Limb (tissue), 2 donors: ENCODE results near the gene SFRP4.

Experiments used
- DNase-seq, 2 donors: peaks; one replicate each; pipeline ENCODE4 v3.0.0-alpha.2; 2016; ENCODE audit errors: extremely low spot score in 2 of 2

The SFRP4 gene

DNA sequence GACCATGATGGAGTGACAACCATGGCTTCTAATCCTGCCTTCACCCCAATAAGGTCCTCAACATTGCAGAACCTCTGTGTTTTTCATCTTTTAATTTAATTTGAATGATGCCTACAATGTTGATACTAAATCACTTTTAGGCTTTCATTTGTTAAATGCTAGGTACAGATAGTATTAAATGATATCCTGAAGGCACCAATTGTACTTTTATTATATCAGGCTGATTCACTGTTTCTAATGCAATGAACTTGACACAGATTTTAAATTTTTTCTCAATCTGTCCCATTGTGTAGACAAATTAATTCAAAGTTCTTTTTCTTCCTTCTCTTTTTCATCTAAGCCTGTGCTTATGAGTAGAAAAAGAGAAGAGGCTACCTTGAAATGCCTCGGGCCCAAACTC lies 9.0 kb upstream of the SFRP4 start:
- DNase-seq: no peak

- peak in 1 of 2 donors; percentile 46 for DNase-seq
Measured at GRCh38 chr7:37924491-37925041, 7.9 kb upstream of the SFRP4 start.

- DNase-seq: no peak
Measured at GRCh38 chr7:37923996-37924395, 7.4 kb upstream of the SFRP4 start.

DNA sequence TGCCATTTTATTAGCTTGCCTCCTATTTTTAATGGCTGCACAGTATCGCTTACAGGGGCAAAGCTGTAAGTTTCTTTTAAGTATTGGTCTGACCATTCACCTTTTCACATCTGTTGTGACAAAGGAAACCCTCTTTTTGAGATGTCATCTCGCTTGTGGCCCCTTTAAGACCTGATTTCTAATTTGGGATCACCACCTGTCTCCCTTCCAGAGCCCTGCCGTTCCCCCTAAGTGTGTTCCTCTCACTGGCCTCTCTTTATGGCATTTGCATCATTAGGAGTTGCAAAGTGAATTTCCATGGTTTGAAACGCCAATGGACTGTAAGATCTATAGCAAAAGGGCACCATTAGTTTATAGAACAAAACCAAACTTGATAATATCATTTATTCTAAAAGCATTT lies 5.3 kb upstream of the SFRP4 start:
- no peak for DNase-seq

- peak in 1 of 2 donors; percentile 63 for DNase-seq
Measured at GRCh38 chr7:37920849-37921805, 4.5 kb upstream of the SFRP4 start.

GRCh38 chr7:37920305-37920848 lies 3.8 kb upstream of the SFRP4 start, which contains the start of gene EPDR1:
EPDR1 (plus strand) TSS chr7:37920640; CDS start chr7:37920940, 300 bp downstream.
- DNase-seq: peak; percentile 64 to 72

GRCh38 chr7:37918526-37918925 lies 1.9 kb upstream of the SFRP4 start:
- DNase-seq: no peak

GRCh38 chr7:37916017-37916672 lies 472 bp downstream of the SFRP4 start:
- peak in 1 of 2 donors; percentile 60 for DNase-seq

- DNase-seq: peak in 1 of 2 donors; percentile 35
Measured at GRCh38 chr7:37915438-37915837, 1.2 kb downstream of the SFRP4 start.

DNA sequence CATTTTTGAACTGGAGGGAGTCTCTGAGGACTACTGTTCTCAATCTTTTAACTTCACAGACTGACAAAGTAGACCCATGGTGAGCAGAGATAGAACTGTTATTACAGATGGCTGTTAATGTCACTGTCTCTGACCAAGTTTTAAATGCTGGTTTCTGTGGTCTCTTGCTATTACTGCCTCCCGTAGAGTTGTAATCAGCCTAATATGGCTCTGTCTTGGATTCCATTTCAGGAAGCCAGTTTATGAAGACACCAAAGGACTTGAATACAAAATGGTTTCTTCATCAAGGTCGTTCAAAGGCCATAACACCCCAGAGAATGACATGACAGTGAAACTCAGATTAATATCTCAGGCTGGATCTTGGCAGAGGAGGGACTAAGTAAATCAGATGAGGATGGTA lies 3.9 kb downstream of the SFRP4 start:
- DNase-seq: no peak

GRCh38 chr7:37908221-37908788 lies 8.3 kb downstream of the SFRP4 start:
- DNase-seq: no peak

DNA sequence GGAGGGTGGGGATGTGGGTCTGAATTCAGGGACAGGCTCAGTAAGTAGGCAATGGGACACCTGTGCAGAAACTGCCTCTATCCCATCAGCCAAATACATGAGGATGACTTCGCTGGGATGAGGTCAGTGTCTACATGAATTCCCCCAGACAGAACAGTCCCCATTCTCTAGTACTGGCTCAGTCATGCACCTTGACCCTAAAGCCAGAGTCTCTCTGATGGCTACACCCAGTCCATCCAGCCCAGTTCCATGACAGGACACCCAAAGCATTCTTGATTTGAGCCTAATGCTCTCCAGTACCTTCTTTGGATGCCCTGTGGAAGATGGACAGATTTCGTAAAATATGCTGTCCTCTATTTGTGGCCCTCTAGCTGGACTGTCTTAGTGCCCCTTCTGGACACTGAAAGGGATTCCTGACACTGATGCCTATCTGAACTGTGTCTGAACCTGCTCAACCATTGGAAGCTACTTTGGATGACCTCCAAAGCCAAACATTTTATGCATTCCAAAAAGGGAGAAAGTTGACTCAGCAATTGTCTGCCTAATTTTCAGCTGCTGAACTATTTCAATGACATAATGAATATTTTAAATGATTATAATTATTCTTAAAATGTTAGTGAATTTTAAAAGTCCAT lies 14.6 kb downstream of the SFRP4 start:
- no peak for DNase-seq

DNA sequence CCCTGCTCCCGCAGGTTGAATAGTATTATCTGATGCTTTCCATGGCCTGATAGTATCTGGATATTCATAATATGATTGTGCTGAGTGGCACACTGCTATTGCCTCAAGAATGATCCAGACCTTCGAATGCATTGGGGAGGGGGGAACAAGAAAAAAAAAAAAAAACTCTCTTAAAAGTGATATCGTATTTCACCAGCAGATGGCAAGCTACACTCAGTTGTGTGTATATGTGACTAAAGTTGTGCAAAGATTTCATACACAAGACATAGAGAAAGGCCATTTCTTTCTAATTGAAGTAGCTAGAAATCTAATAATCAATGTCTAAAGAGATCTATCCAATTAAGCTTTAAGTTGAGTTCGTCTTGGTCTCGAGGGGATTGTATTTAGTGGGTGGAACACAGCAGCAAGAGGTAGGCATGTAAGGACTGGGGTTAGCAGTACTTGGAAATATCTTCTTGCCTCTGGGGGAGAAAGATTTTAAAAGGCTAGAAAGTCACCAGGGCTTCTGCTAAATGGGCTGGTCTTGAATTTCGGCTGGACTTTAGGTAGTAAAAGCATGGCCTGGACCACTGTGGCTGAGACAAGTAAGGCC lies 15.3 kb downstream of the SFRP4 start:
- DNase-seq: peak in 1 of 2 donors; percentile 65

DNA sequence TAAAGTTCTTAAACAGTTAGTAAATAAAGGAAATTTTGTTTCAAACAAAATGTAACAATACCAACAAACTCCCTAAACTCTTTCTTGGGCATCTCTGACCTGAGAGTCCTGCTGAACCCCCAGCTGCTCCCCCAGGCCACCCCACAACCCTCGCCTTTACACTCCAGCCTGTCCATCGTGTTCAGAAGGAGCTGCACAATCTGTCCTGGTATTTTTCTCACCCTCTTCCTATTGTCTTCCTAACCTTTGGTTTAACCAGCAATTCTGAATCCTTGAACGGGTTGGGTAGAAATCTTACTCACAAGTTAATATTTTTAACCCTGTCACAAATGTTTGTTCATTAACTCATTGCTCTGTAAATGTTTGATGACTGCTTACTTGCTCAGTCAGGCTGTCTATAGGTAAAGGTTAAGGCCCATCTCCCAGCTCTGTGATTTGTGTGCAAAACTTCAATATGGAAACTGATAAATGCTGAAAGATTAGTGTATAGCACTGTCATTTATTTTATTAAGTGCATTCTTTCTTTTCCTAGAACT lies 16.8 kb downstream of the SFRP4 start:
- DNase-seq: no peak

DNA sequence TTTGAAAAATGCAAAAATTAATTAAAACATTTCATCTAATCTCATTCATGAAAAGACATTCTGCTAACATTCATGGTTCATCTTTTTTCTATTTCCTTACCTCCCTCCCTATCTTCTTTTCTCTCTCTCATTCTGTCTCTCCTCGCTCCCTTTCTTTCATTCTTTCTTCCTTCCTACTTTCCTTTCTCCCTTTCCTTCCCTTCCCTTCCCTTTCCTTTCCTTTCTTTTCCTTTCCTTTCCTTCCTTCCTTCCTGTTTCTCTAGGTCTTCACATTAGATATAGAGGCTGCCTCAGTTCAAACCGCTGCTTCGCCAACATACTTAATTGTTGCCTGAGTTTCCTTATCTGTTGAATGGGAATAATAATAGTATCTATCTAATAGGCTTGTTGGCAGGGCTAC lies 21.9 kb downstream of the SFRP4 start:
- no peak for DNase-seq

DNA sequence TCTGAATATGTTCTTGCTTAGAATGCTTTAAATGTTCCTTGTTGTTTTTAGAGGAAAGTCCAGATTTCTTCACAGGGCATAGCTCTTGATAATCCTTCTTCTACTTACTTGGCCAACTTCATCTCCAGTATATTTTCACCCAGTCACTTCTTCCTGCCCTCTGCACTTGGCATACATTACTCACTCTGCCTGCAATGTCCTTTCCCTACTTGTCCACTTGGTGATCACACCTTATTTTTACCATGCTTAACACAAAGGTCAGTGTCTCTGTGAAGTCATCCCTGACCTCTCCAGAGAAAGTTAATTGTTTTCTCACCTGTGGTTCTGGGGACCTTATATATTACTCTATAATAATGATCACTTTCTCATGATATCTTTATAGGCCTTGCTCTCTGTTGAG lies 23.3 kb downstream of the SFRP4 start:
- DNase-seq: no peak

DNA sequence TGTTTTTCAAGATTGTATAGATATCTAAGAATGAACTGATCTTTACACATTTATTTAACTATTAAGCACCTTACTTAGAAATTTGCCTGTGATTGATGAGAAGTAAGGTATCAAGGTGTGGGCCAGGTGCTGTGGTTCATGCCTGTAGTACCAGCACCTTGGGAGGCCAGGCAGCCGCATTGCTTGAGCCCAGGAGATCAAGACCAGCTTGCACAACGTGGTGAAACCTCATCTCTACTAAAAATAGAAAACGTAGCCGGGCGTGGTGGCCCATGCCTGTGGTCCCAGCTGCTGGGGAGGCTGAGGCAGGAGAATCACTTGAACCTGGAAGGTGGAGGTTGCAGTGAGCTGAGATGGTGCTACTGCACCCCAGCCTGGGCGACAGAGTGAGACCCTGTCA lies 34.5 kb downstream of the SFRP4 start:
- no peak for DNase-seq
